Fibroblast of pulmonary artery (primary cell): Measurements from ENCODE around the gene TTLL5.
"Not testable (repeated sequence)": the region's sequence is repeated elsewhere in the genome, so short reads cannot be mapped to it uniquely, and the experiment has no call there.

ENCODE experiments used
- DNase-seq: peaks from one replicate; pipeline ENCODE4 v3.0.0-alpha.2; 2010; ENCODE audit warnings: low read depth
- H3K4me3 ChIP-seq: replicated peaks from 2 replicates; pipeline ENCODE4 v1.5.1; 2011; ENCODE audit warnings: low read depth, mild to moderate bottlenecking, control low read depth, low read length, moderate library complexity
- CTCF ChIP-seq: IDR thresholded peaks from 2 replicates; pipeline ENCODE4 v1.5.1; 2011; ENCODE audit warnings: mild to moderate bottlenecking, control low read depth, low read length, inconsistent platforms; ENCODE audit errors: missing control alignments

TTLL5 gene

GRCh38 chr14:75672605-75673192 is 11.7 kb downstream of the TTLL5 start:
- H3K4me3 ChIP-seq, result no peak overlapping the region
- TF ChIP-seq CTCF, result no peak
- DNase-seq, result no peak

GRCh38 chr14:75673345-75674035 is 12.4 kb downstream of the TTLL5 start:
- no peak overlapping the region for H3K4me3 ChIP-seq
- TF ChIP-seq CTCF, result no peak
- DNase-seq, result no peak

- no peak for DNase-seq
- H3K4me3 ChIP-seq, result no peak overlapping the region
- peak; percentile 32 for TF ChIP-seq CTCF
Measured at GRCh38 chr14:75675265-75675960, 14.4 kb downstream of the TTLL5 start.

GRCh38 chr14:75685910-75686309 is 24.9 kb downstream of the TTLL5 start:
- no peak for DNase-seq
- no peak for TF ChIP-seq CTCF
- no peak overlapping the region for H3K4me3 ChIP-seq

GRCh38 chr14:75689012-75689411 is 28.0 kb downstream of the TTLL5 start:
- no peak overlapping the region for H3K4me3 ChIP-seq
- peak; percentile 75 for DNase-seq
- no peak for TF ChIP-seq CTCF

- TF ChIP-seq CTCF, result no peak
- H3K4me3 ChIP-seq, result no peak overlapping the region
- peak; percentile 65 for DNase-seq
Measured at GRCh38 chr14:75690010-75690409, 29.0 kb downstream of the TTLL5 start.

GRCh38 chr14:75695025-75695424 is 34.0 kb downstream of the TTLL5 start:
- DNase-seq, H3K4me3 ChIP-seq: not testable (repeated sequence)
